HCEC 1CT (cell line): Measurements from ENCODE around the gene EFCAB6.

Source experiments
- DNase-seq: peaks from one replicate; pipeline ENCODE4 v3.0.0-alpha.2; 2017

The EFCAB6 gene

DNA sequence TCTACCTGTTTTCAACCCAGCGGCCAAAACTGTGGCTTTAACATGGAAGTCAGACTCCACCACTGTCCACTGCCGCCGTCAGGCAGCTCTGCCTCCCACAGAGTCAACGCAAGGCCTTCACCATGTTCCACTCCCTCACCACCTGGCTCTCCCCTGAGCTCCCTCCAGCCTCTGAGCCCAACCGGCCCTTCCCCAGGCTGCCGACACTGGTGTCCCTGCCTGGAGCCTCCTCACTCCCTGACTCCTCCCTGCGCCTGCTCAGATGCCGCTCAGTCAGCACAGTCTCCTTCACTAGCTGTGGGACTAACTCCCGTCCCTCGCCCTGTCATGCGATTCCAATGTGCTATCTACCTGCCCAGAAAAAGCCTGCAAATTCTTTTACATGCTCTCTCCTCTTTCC, 33.9 kb upstream of the EFCAB6 start:
- DNase-seq: no peak

DNA sequence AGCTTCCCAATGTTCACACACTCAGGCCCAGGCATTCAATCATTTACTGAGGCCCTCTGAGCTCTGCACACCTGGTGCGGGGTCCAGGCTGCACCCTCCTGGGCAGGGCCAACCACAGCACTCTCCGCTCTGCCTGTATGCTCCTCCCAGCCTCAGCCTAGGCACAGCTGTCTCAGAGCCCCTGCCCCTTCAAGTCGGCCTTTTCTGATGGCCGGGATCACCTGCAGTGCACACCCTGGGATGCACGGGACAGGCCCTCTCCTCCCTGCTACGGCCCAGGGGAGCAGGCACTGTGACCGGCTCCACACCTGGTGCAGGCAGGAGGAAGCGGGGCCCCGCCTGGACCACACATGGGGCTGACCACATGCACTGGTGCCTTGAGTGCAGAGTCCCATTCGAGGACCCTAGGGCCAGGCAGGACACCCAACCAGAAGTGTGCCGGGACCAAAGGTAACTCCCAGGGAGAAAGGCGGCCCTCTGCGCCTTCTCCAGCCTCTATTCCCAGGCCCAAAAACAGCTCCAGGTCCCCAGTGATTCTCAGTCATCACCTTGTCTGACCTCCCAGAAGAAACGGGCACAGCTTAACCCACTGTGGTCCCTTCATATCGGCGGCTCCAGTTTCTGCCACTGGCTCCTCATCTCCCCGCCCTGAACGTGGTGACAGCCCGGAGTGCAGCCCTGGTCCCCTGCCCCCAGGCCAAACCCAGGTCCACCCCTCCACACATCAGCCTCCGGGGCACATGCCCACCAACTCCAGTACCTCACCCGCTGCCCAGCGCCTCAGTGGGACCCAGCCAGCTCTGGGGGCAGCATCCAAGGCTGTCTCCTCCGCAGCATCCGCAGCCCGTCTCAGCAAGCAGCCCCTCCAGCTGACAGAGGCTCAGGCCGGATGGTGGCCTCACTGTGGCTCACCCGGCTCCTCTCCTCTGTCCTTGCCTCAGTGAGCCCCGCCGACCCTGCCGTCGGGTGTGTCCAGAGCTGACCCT, 32.7 kb upstream of the EFCAB6 start:
- no peak for DNase-seq

DNA sequence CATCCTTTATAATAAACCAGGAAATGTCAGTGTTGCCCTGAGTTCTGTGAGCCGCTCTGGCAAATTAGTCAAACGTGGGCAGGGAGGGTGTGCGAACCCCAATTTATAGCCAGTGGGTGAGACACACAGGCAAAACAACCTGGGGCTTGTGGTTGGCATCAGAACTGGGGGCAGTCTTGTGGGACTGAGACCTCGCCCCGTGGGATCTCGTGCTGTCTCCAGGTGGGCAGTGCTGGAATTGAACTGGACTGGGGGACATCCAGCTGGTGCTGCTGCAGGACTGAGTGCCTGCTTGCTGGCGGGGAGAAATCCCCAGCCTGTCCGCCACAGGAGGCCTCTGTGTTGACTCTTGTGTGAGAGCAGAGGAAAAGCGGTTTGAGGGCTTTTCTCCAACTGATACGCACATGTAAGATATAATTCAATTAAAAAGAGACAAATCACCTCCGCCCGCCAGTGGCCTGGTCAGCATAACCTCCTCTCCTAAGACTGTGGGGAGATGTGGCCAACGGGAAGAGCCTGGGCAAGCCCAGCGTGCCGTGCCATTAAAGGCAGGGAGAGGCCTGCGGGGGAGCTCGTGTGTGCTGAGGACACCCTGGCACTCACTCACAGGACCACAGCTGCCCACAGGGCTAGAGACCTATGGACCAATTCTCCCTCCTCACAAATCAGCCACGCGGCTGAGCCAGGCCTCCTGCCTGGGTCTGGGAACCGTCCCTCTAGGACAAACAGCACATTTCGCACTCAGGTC, 31.9 kb upstream of the EFCAB6 start:
- DNase-seq: no peak

DNA sequence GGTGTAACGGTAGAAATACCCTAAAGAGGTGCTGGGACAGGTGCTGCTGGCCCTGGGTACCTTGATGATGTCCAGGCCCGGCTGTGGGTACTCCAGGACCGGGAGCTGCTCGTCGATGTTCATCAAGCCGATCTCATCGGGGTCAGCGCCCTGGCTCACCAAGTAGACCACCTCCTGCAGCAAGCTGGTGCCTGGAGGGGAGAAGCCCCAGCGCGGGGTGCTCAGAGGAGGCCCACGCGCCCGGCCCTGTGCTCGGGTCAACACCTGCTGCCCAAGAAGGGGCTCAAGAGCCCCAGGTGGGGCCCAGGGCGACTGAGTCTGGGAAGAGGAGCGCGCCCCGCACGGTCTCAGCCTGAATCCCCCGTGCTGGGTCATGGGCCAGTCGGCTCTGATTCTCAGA, 29.6 kb upstream of the EFCAB6 start:
- DNase-seq: no peak

DNA sequence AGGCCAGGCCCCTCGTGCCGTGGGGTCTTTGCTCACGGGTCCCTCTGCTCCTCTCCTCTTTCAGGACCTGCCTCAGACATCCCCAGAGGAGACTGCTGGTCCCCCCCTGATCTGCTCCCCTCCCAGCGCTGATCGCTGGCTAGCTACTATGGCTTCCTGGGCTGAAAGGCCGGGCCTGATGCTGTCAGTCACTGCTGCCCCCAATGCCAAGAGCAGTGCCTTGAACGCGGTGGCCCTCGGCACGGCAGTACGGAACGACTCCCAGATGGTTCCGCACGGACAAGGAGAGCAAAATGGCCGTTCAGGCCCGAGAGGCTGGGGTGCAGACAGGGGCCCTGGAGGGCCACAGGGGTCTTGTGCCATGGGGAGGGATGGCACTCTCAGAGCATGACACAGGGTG, 28.7 kb upstream of the EFCAB6 start:
- DNase-seq: no peak

DNA sequence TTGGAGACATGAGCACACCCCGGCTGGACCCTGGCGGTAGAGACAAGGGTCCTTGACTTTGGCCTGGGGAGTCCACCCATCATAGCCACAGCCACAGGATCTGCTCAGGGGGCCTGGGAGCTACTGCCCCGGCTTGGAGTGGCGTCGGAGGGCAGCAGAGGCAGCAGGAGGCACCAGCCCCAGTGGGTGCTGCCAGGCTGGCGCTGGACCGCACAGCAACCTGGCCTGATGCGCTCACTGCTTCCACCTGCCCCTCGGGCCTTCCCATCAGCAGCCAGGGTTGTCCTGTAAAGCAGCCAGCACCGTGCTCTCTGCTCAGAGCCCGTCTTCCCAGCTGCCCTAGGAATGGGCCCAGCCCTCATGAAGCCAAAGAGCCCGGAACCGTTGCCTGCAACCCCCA, 28.3 kb upstream of the EFCAB6 start:
- no peak for DNase-seq

DNA sequence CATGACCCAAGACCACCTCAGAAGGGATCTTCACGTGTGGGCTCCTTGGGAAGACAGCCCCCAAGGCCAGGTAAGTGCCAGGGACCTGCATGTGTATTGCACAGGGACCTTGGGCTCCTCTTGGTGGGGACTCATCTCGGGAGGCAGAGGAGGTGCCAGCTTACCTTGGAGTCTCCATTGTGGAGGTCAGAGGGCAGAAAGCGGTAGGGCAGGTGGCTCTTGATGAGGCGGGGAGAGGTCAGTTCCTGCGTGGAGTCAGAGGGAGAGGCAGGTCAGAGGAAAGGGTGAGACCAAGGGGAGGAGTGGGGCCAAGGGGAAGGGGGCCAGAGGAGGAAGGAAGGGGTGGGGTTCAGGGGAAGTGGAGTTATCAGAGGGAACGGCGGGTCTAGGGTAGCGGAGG, 27.7 kb upstream of the EFCAB6 start:
- DNase-seq: no peak

DNA sequence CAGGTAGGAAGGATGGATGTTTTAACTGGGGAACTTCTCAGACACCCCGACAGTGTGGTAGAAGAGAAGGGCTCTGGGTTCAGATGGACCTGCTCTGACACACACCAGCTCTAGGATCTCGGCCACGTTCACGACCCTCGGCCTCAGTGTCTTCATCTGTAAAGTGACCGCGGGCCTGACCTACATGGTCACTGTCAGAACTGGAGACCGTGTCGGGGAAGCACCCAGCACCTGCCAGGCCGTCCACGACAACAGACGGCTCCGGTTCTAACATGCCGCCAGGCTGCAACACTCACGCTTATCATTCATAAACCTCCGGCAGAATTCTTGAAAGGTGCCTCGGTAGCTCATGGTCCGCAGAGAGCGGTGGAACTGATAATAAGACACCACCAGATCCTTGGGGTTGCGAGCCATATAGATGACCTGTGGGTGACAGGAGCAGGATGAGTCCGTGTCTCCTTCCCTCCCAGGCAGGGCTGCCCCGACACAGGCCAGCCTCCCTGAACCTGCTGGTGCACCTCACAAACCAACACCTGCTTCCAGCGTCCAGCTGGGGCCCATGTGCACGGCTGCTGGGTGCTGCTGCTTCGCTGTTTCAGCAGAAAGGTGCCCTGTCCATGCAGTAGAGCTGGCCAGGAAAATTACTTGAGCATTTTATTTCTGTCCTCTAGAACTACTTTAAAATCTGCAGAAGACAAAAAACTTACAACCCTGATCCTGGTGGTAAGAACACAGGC, 26.6 kb upstream of the EFCAB6 start:
- no peak for DNase-seq

DNA sequence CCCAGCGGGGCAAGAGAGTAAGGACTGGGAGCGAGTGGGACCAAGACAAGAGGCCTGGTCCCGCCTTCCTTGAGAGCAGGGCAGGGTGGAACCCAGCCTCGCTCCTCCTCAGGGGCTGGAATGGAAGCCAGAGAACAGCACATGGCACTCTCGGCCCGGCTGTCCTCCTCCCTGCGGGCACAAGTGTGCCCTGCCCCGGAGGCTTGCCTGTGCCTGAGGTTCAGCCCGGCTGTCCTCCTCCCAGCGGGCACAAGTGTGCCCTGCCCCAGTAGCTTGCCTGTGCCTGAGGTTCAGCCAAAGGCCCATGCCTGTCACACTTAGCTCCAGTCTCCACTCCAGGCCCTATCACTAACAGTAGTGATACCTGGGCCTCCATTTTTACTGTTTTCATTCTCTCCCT, 26.1 kb upstream of the EFCAB6 start:
- no peak for DNase-seq

DNA sequence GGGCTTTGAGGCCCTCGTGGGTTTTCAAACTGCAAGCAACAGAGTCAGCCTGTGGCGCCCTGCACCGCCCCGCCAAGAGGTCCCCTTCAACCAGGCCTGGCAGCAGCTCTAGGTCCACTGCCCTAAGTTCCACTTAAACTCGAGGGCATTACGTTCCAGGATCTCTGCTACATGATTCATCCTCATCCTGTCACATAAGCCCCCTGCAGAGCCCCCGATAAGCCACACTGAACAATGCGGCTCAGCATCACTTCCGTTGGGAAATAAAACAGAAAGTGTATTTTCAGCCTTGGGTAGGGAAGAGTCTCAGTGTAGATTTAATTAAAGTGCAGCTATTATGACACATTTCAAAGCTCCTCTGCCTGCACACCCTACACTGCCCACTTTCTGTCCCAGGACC, 25.6 kb upstream of the EFCAB6 start:
- DNase-seq: no peak

DNA sequence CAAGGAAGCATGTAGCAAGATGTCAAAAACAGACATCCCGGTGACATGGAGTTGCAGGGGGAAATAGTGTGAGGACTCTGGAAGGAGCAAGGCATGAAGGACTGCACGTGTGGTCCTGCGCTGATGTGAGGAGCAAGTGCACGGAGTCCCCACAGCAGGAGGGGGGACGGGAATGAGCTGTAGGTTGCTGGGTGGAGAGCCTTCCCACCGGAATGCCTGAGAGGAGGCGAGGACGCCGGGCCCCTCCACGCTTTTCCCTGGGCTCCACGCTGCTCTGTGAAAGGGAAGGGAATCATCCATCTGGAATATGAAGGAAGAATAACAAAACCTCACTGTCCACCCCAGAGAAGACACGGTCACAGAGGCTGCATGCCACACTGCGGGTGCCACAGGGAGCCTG, 23.6 kb upstream of the EFCAB6 start:
- DNase-seq: no peak

DNA sequence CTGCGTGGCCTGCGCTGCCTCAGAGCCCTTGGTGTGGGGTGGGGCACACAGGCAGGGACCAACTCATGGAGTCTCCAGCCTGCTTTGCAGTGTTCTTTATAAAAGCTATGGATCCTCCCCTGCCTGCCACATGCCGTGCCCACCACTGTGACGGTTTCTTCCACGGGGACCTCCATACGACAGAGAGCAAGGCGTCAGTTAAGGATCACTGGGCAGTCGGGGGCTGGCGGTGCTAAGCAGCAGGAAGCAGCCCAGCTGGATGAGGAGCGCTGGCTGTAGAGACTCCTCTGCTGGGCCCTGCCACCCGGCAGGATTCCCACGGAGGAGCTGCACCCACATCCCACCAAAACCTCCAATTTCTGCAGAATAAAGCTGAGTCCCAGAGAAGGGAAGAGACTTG, 23.1 kb upstream of the EFCAB6 start:
- DNase-seq: no peak

DNA sequence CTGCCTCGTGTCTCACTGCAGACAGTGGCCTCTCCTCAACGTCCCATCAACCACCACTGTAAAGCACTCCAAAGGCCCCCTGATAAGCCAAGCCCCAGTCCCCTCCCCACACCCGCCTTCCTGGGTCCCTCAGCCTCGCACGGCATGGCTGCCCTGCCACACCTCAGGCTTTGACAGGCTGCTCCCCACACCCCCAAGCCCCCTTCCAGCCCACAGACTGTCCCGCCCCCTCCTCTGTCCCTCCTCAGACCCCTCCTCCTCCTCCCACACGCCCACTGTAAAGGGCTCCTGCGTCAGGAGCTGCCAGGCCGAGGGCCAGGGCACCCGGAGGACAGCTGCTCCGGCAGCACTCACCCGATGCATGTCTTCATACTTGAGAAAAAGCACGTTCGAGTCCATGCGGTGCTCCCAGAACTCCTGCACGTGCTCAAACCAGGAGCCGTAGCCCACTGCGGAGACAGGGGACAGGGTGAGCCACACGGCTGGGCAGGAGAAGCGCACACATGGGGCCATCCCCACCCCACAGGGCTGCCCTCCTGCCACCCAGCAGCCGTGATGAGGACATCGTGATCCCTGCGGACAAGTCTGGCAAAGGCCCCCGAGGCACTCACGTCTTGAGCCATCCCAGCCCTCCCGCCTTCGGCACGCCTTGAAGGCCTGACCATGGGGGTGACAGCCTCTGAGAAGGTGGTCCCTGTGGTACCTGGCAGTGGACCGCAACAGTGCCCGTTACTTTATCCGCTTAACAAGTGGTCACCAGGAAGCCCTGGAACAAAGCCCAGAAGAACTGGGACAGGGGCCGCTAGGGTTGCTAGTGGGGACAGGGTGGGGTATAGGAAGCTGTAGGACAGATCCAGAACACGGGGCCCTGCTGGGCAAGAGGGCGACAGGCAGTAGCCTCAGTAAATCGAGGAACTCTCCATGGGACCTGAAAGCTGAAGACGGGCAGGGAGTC, 21.5 kb upstream of the EFCAB6 start:
- no peak for DNase-seq

DNA sequence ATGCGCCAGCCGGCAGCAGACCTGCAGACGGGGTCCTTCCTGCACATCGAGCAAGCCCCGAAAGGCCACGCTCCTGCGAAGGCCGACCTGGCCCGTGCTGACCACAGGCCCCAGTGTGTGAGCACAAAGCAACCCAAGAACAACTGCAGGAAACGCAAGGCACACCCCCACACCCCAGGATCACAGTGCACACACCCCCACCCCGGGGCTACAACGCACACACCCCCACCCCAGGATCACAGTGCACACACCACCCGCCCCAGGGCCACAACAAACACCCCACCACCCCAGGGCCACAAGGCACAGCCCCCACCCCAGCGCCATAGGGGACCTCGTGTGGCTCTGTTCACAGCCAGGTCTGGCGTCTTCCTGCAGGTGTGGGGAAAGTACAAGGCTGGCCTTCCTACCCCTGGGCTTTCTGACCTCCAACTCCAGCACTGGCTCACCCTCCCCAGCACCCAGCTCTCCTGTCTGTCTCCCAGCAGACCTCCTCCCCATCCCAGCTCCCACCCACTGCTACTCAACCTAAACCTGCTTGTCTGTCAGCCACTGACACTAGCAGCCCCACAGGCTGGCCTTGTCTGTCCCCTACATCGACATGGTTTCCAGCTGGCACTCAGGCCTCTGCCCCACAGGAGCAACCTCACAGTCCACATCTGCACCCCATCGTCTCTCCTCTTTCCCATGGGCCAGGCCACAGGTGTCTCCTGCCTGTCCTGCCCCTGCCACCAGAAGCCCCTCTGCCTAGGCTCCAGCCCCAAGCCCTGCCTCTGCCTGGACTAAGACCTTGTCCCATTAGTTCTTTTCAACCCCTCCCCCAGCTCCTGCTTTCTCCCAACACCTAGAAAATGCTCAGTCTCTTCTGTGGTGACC, 20.5 kb upstream of the EFCAB6 start:
- no peak for DNase-seq

DNA sequence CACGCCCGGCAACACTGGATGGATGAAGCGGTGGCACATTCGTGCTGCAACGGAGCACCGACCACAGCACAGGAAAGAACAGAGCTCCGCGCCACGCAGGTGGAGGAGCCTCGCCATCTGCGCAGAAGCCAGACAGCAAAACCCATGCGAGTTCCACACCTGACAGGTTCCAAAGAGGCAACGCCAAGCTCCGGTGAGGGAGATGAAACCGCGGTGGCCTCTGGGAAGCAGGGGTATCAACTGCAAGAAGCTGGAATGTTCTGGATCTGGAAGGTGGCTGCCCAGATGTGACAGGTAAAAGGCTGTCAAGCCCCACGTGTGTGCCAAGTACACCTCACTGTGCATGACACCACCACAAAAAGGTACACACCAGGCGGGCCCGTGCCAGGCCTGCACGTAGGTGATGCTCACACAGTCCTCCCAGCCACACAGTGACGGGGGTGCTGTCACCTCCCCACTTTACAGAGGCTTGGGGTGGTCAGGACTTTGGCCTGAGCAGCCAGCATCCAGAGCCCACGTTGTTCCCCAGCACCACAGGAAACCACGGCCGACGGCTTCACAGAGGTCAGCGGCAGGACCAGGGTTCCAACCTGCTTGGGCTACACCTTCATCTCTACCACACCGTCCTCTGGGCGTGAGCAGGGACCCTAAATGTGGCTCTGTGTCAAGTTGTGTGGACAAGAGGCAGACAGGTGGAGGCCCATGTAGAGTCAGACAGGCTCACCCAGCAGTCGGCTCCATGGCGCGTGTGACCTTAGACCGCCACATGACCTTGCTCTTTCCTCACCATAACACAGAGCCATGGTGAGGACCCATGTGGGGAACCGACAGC, 19.7 kb upstream of the EFCAB6 start:
- no peak for DNase-seq

DNA sequence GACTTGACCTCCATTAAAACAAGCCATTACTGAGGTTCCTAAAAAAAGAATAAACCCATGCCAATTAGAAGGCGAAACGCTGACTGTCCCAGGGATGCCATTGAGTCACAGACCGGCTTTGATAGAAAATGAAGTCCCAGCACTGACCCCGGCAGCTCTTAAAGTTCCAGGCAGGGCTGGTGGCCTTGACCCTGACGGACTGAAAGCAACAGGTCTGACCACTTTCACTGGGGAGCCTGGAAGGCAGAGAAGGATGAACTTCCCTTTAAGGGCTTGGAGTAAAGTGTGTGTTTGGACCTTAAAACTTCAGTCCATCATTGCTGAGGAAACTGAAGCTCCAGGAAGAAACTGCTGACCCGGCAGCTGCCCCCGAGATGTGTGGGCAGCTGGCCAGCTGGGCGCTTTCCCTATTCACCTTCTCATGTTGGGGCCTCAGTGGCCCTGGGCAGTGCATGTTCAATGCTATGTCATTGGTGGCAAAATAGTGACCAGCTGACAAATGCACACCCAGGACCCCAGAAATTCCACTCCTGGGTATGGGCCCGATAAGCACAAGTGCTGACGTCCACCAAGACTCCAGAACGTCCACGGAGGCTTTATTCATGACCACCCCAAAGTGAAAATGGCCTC, 18.9 kb upstream of the EFCAB6 start:
- no peak for DNase-seq

DNA sequence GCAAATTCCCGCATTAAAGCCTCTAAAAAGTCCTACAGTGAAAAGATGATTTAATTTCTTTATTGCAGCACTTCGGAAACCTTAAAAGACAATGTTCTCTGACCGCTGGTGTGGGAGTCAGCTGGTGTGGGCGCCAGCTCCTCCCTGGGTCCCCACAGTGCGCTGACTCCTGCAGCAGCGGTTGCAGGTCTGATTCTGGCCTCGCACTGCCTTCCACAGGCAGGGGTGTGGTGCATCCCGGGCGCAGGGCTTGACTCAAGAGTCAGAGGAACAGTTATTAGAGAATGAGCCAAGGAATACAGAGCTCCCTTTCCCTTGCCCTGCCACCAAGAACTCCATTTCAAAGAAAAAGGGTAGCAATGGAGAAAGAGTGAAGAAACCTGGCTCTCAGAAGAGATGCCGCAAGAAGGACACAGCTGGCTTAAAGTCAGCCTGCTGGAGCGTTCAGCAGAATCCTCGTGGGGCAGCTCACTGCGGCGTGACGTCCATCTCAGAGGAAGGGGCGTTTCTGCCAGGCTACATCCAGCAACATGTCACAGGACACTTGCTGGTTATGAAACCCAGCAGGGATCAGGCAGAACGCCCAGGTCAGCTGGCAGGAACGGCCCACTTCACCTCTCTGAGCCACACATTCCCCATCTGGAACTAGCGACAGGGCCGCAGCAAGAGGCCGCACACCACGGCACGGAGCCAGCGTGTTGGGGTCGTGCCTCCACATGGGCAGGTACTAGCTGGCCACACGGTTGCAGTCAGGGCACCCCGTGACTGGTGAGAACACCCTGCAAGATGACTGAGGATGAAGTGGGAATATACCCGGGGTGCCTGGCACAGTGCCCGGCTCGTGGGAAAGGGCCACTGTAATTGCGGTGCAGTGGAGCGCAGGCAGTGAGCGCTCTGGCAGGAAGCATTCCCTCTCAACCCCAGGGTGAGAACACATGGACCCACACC, 18.1 kb upstream of the EFCAB6 start:
- no peak for DNase-seq

DNA sequence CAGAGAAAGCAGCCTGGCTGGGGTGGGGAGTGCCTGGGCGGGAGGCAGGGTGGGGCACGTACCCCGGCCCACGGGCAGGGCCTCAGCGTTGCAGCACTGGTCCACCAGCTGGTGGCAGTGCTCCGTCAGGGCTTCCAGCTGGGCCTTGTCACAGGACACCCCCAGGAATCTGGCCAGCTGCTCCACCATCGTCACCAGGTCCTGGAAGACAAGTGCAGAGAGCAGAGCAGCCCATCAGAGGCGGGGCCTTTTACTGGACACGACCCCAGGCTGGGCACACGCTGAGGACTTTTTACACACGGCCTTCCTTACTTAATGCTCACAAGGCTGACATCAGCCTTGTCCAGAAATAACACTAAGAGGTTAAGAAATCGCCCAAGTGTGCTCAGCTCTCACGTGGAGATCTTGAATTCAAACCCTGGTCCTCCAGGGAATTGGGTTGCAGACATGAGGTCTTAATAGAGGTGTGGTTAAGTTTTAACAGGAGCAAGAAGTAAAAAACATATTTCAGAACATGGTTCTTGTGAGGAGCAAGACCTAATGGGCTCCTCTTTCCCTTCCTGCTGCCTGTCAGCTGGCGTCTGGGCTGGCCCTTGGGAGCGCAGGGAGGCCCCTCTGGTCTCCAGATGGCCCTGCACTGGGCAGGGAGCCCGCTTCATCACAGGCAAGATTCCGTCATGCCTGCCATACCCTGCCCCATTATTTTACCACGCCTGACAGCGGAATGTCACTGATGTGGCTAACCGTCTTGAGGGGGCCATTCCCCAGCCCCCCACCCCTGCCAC, 17.1 kb upstream of the EFCAB6 start:
- peak; percentile 22 for DNase-seq
